Stimulated activated CD8-positive, alpha-beta memory T cell treated with anti-CD3 and anti-CD28 coated beads, Interleukin-7, amount 100 ng/mL, for 48 hours (primary cell): ENCODE data around the gene ZNF280A.

Source experiments
- DNase-seq, 2 donors: peaks; one replicate each; pipeline ENCODE4 v3.0.0-alpha.2; 2020; ENCODE audit warnings: low read depth in 1 of 2; ENCODE audit errors: extremely low read depth in 1 of 2

The ZNF280A gene, protein sequence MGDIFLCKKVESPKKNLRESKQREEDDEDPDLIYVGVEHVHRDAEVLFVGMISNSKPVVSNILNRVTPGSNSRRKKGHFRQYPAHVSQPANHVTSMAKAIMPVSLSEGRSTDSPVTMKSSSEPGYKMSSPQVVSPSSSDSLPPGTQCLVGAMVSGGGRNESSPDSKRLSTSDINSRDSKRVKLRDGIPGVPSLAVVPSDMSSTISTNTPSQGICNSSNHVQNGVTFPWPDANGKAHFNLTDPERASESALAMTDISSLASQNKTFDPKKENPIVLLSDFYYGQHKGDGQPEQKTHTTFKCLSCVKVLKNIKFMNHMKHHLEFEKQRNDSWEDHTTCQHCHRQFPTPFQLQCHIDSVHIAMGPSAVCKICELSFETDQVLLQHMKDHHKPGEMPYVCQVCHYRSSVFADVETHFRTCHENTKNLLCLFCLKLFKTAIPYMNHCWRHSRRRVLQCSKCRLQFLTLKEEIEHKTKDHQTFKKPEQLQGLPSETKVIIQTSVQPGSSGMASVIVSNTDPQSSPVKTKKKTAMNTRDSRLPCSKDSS

DNA sequence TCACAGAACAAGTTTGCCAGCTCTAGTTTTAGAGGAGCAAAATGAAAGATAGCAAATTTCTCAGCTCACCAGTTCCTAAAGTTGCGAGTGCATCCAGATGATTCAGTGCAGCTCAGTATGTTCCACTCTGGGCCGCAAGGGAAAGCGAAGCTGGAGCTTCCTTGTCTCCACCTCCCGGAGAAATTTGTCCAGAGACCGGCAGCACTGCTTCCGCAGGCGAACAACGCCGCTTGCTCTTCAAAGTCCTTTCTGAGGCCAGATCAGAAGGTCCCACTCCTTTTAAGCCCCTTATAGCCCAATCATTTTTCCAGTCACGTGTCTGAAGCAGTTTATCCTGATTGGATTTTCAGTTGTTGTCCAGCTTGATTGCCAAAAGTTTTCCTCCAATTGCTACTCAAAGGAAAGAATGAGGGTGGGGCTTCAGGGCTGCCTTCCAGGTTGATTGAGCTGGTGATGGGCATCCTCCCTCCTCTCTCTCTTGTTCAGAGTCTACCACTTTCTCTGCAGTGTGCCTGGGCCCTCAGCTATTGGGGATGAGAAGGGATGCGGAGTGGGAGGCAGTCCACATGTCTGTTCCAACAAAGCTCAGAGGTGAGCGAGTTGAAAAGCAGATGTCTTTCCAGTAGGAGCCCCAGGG, at the start of gene ZNF280A:
TSS of gene ZNF280A (minus strand) at position 251 of the 637 bp plus-strand sequence. CDS start 4,640 bp downstream, outside the sequence.
- DNase-seq: no peak

DNA sequence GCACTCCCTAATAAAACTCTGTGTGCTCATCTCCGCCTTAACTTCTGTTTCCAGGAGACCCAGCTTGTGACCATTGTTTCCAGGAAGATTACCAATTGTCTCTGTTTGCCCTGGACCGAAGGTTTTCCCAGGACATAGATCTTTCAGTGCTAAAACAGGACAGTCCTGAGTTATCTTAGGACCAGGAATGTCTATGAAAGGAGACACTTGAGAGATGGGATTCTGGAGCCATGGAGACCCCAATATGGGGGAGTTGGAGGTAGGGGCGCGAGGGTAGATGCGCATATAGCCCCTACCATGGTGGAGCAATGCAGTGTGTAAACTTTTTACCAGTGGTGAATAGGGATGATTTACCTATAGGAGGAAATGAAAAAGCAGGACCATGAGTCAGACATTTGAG, 49.1 kb upstream of the ZNF280A start:
- no peak for DNase-seq

DNA sequence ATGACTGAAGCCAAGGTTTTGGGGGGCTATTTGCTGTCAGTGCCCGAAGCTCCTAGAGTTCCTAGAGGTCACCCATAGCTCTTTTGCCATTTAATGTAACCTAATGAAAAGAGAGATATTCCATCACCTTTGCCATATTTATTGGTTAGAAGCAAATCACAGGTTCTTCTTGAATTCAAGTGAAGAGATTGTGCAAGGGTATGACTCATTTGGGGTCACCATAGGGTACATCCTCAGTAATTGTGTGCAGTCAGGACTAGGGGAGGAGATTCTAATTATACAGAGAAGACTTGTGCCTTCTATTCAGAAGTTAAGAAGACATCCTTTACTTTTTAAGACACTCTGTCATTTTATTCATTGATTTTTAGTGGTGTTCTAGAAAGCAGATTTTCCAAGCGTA, 45.9 kb upstream of the ZNF280A start:
- DNase-seq: no peak

DNA sequence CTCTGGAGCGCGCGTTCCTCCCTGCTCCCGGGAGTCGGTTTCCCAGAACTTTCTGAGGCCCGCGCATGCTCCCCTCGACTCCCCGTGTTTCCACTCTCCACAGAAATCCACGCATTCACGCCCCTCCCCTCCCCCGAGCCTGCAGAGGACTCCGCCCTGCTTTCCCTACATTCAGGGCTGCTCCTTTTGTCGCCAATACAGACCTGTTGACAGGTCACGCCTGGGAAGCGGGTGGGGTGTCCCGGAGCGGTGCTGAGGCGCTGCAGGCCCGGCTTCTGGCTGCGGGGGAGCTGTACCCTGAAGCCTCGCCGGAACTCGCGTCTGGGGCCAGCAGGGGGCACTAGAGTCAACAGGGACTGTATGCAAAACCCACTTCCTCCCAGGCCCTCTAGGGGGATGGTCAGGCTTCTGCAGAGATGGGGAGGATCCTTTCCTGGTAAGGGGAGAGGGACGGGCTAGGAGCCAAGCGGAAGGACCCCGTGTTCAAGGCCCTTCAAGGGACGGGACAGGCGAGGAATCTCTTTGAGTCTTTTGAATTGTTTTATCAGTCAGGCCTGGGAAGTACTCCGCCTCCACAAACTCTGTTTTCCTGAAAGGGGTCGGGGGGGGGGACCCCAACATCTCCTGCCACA, 39.0 kb upstream of the ZNF280A start, which contains the start of gene PRAME:
TSS of gene PRAME (minus strand) at position 294 of the 632 bp plus-strand sequence. CDS start 2,433 bp downstream, outside the sequence.
- DNase-seq: peak; percentile 66 to 85

DNA sequence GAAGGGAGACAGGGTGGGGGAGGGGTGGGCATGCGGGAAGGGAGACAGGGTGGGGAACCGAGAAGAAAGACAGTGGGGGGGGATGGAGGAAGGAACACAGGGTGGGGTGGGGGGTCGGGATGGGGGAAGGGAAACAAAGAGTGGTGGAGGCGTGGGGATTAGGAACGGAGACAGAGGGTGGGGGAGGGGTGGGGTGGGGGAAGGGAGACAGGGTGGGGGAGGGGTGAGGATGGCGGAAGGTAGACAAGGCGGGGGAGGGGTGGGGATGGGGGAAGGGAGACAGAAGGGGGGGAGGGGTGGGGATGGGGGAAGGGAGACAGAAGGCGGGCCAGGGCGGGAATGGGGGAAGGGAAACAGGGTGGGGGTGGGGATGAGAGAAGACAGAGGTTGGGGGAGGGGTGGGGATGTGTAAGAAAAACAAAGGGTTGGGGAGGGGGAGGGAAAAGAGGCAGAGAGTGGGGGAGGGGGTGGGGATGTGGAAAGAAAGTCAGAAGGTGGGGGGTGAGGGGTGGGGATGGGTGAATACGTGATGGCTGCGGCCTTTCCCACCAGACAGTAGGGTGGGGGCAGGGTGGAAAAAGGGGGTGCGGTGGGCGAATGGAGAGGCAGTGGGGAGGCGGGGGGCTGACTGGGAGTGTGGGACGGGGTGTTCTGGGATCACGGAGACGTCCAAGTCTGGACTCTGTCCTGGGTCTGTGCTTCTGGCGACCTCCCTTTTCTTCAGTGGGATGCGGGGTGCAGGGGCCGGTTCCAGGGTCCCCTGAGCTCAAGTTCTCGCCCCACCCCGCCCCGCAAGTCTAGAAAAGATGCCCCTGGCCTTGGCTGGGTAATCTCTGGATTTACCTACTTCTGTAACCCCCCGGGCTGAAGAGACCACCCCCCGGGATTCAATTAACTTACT, 38.3 kb upstream of the ZNF280A start:
- DNase-seq: no peak

DNA sequence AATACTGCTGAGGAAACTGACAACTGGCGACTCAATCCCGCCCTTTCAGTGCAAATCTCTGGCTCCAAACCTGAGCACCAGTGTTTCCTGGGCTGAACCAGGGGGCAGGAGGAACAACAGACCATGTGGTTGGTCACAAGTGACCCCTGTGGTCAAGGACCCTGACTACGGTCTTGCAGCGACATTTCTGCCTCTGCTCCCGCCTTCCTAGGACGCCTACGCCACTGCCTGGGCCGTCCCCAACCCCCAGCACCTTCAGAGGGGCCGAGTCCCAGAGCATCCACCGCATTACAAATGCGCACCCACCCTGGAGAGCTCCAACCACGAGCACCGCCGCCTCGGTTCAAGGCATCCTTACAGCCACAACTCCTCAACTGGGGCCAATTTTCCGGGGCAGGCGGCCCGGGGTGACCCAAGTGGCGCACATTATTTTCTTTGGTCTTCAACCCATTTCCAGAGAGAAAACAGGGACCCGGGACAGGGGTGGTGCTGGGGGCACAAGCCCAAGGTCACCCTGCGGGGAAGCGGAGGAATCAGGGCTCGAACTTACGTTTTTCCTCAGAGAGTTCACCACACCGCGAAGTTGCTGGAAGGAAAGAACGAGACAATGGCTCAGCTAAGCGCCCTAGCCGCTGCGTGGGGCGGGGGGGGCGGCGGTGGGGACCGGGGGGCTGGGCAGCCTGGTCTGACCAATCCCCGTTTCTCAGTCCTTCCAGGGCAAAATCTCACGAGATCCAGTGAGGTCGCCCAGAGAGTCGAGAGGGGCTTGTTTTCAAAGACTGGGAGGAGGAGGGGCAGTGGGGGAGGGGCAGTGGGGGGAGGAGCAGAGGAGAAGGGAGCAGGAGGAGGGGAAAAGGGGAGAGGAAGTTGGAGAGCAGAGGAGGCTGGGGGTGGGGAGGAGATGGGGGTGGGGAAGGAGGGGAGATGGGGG, 37.2 kb upstream of the ZNF280A start:
- no peak for DNase-seq

DNA sequence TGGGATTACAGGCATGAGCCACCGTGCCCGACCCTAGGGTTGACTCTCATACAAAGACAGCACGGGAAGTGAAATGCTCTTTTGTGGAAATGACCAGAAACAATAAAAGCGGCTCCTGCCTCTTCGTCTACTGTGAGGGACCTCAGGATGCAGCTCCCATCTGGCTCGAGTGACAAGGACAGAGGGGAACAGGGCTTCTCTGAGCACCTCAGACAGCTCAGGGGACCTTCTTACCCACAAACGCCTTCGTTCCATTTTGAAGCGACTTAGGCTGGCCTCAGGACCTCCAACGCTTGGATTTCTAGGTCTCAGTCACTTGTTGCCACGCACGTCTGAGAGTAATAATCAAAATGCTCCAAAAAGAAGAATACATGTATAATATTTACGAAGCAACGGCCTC, 36.5 kb upstream of the ZNF280A start:
- DNase-seq: no peak

DNA sequence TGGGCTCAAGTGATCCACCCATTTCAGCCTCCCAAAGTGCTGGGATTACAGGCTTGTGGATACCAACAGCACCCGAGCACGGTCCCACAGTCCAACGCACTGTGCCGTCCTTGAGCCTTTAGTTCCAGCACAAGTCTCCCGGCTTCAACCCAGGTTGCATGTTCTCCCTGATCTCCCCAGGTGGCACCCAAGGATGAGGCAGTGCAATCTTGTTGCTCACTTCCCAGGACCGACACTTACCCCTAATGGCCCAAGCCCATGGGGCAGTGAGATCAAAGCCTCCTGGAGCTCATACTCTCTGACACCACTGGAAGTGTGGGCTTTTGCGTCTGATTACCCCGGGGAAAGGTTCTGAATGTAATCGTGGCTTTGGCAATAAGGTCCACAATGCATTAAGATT, 35.5 kb upstream of the ZNF280A start:
- no peak for DNase-seq

DNA sequence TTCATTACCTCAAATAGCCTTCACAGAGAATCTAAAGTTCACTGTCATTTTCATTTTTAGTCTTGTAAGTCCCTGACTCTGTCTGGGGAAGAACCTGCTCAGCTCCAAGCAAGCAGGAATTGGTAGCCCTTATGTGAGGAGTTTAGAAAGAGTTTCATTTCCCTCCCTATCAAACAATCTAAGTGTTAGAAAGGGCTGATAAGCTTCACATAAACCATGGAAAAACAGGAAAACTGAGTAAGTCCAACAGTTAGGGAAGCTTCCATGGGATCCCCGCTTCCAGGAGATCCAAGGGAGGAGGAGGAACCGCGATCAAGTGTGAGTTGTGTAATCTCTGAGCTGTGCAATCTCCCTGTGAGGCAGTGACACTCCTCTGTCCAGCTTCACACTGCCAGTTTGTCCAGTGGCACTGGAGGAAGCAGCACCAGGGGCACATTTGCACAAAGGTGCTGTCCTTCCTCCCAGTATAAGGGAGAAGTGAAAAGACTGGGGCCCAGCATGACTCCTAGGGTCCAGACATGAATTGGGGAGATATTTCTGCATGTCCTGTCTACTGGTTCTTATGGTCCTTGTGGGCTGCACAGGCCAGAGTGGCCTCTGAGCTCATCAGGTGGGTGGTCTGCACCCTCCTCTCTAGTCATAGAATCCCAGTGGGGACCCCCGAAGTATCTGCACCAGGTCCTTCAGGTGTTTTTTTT, 34.7 kb upstream of the ZNF280A start:
- no peak for DNase-seq

DNA sequence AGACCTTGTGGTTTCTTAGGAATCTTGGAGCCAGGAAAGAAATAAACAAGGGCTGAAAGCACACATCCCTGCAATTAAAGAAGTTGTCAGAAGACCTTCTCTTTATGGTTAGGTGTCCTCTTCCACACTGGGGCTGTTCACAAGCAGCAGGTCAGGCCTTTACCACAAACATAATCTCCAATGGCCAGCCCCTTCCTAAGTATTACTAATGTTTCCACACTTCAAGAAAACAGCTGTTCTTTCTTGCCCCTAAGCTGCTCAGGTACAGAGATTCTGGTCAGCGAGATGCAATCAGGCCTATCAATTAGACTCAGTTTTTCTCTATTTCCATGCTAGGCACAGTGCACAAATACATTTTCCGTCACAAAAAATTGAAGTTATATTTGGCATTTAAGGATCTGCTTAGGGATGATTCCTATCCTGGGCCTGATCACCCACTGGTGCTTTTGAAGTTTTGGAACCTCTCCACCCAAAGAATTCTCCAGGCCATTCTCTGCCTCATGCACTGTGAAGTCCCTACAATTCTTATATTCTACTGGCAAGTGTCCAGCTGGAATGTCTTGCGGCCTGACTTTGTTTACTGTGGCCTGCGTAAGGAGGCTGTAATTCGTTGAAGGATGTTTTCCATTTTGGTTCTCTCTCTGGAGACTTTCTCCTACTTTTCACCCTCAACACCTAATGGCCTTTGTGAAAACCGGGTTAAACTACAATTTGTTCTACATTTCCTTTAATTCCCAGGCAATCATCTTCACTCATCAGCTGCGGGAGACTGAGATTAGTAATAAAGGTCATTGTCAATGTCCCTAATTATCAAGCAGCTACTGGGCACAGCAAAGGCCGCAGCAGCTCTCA, 33.9 kb upstream of the ZNF280A start:
- DNase-seq: no peak

DNA sequence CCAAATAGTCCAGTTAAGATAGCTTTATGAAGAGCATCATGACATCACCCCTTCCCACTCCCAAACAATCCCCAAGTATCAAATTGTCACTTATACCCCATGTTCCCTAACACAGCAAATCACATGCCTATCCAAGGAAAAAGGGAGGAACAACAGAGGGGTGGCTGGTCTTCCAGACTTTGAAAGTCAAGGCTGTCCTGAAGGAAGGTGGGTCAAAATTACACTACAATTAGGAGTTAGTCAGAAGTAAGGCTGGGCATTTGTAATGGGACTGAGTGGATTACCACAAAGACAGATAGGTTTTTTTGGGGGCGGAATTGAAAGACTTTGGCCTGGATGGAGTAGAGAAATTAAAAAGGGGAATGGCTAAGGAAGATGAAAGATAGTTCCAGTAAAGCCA, 33.1 kb upstream of the ZNF280A start:
- DNase-seq: no peak

DNA sequence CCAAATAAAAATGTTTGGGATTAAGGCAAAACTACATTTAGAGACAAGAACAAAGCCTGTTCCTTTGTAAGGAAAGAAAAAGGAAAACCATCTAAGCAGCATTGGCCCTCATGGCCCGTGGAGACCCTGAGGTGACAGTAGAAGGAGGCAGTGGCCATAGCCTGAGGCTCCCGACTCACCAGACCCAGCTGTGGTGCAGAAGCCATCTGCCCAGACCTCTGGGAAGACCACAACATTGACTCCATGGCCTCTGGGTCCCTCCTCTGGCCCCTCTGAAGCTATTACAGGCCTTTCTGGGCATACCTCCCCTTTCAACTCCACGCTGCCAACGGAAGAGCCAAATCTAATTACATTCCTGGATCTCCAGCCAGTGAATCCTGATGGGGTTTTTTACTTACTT, 32.6 kb upstream of the ZNF280A start:
- no peak for DNase-seq

DNA sequence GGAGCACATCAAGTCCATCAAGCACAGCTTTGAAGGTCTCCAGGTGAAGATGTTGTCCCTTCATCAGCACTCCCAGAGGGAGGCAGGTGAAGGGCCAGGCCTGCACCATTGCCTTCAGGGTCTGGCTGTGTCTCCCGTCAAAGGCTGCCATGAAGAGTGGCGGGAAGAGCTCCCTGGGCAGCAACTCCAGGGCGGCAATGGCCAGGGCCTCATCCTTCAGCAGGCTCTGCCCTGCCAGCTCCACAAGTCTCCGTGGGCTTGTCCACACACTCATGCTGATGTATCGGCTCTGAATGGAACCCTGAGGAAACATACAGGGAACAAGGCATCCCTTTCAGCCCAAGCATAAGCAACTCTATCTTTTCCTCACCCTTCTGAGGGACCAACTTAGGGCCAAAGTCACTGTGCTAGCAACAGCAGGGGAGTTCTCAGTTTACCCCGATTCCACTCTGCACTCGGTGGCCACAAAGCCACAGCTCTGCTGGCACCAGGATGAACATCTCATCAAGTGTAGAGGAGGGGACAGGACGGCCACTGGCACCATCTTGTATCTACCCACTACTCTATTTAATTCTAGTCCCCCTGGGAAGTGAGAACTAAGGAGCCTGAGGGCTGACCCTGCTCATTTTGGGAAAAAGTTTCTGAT, 30.8 kb upstream of the ZNF280A start:
- DNase-seq: no peak

DNA sequence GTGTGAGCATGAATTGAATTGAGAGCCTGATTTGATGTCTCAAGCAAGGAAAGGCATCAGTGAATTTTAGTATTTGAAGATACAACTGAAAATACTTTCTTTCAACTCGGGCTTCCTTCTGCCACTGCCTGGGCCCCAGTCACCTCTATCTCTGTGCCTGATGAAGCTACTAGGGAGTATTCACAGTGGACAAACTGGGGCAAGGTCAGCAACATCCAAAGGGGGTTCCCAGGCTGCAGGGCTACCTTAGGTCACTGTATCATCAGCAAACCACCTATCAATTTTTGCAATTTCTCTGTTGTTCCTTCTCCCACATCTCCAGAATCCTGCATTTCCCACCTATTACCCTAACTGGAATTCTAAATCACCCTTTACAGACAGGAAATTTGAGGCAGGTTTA, 28.8 kb upstream of the ZNF280A start:
- DNase-seq: no peak

DNA sequence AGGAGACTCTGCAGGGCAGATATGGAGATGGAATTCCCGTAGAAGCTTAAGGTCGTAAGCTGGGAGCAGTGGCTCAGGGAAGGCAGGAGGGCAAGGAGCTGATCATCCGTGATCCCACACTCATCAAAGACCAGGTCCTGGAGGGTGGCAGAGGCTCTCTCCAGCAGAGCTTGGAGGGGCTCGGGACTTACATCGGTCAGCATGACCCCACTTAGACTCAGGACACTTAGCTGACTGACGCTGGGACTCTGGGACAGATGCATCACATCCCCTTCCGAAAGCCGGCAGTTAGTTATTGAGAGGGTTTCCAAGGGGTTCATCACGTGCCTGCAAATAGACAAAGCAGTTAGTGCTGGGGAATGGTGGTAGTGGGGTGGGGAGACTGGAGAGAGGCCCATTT, 28.2 kb upstream of the ZNF280A start:
- DNase-seq: no peak

DNA sequence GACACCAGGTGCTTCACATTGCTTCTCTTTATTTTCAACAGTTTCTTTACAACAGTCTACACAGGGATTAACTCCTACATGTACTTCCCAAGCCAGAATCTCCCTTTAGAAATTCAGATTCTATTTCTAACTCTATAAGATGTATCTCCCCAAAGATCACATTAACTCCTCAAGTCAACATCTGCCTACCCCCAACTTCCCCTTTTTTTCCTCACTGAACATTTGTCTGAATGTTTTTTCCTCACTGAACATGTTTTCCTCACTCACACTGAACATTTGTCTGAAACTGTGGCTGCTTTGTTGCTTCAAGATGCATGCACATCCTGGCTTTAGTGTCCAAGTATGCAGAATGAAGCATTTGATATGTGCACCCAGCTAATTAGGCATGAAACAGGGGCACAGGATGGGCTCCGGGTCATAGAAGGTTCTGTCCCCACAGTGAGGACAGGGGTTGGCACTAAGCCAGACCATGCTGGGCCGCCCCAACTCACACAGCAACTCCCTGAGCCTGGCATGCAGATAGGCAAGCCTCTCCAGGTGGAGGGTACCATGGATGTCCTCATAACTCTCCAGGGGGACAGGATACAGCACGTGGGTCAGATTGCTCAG, 27.7 kb upstream of the ZNF280A start:
- no peak for DNase-seq

DNA sequence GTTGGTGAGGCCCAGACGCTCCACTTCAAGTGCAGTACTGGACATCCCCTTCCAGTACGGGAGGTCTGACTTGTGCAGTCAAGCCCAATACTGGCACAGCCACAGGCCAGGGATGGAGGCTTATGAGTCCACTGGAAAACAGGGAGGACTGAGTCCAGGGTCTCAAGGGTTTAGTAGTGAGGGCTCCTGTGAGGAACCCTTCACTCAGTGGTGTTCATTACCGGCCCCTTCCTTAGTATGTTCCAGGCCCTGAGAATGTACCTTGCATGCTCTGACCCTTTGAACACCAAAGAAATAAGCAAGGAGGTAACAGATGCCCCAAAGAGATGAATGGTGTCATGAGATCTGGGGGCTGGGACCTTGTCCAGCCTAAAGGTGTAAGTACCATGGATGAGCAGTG, 27.2 kb upstream of the ZNF280A start:
- no peak for DNase-seq
